HG03097 (cell line): ENCODE data around the gene SUPT20HL1.

Experiments used
- ATAC-seq: cut with Tn5 transposase; IDR thresholded peaks from one replicate; pipeline ENCODE4 v1.9.1; 2021; ENCODE audit not compliant: unreplicated experiment, low FRiP score

SUPT20HL1 gene

DNA sequence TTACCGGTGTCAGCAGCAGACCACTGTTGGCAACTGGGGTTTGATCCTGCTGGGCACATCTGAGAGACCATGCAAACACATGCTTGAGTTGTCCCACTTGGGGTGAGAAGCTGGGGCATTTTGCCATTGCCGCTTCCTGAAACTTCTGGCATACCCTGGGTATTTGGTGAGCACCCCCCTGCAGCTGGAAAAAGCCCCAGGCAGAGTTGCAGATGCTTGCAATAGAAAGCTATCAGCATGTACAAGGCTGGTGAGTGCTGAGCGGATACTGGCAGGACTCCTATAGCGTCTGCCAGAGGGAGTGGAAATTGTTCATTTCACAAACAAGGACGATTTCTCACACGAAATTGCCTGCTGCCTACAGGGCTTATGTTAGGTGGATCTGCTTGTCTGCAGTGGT, 32.3 kb downstream of the SUPT20HL1 start:
- ATAC-seq: no peak

DNA sequence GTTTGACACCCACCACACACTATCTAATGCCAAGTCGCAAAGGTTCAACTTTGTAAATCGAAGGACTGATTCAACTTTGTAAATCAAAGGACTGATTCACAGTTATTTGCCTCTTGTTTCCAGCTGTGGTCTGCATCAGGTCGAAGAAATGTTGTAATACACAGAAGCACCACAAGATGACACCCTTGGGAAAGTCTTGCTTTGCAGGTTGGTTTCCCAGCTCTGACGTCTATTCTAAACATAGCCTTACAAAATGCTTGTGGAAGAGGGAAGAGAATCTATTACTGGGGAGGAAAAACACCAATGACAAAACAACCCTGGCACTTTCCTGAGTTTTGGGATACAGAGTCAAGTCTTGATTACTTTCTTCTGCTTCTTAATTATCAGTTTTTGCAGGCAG, 35.3 kb downstream of the SUPT20HL1 start:
- no peak for ATAC-seq

DNA sequence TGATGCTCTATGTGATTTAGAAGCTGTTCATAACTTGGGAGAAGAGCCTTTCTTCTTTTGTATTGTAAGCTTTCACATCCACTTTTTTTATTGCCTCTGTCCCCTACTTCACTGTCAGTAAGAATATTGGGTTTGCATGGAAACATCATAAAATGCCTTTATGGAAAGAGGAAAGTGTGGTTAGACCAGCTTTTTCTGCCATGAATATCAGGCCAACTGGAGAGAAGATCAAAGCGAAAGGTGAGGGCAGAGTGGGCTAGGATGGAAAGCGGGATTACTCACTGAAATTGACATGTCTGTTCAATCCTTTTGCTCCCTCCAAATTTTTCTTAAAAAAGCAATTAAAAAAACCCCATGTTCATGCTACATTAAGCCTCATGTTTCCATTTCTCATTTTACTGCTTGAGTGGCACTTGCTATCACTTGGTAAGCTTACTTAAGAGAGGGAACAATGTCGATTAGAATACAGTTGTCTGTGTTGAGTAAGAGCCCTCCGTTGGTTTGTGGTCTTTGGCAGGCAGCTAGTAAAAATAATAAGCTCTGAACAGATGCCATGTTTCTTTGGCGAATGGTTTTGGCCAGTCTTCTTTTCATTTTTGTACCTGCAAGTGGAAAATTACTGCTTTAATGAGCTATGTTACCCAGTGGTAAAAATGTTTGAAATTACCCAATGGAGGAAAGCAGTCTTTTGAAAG, 35.9 kb downstream of the SUPT20HL1 start:
- no peak for ATAC-seq

DNA sequence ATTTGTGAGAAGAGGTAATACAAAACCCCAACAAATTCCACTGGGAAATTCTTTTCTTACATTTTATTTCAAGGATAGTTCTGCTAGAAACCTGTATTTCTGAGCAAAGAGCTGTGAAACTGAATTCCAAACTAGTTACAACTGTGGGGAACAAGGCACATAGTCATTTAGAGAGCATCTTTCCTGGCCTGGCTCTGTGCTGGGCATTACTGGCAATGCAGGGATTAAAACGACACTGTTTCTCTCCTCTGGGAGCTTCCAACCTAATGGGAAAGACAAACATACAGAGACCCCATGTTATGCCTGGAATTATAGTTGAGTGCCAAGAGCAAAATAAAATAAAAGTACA, 36.5 kb downstream of the SUPT20HL1 start:
- ATAC-seq: no peak

DNA sequence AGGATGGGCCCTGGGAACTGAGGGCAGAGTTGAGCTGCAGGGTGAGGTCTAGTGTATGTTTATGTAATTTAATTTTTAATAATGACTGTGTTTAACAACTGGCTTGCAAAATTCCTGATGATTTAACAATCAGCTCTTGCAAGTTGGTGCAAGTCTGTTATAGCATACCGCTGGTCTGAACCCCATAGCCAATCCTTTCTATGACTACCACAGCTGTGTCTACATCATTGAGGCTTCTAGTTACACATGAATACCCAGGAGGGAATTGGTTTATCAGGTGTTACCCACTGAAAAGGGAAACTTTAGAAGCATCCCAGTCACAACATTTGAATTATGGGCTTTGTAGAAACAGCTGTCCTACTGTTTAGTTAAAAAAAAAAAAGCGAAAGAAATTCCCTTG, 38.3 kb downstream of the SUPT20HL1 start:
- ATAC-seq: no peak

DNA sequence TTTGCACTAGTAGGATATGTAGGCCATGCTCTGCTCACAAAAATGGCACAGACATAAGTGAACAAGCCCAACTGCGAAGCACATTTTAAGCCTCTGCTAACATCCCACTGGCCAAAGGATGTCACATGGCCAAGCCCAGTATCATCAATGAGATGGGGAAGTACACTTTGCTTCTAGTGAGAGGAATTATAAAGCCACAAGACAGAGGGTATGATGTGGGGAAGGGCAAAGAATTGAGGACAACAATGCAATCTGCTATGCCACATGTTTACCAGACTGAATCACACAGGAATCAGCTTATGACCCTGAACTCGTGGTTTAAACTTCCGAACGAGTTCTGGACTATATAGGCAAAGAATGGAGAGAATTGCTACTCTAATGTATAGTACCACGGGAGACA, 39.1 kb downstream of the SUPT20HL1 start:
- ATAC-seq: no peak

DNA sequence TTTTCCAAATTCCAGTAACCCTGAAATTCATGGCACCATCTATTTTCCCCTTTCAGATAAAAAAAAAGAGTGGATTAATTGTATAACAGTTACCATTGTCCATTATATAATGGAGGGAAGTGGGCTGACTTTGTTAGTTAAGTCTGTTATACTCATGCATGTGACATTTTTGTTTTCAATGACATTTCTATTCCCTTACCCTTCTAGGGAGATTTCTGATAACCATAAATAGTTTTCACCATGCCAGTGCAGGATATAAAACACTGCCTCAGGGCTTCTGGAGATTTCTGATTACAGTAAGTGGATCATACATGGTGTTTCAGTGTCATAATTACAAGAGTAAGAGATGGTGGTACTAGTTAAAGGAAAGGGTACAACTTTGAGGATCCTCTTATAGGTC, 45.5 kb downstream of the SUPT20HL1 start:
- no peak for ATAC-seq
